GM21786 (cell line): Measurements from ENCODE around the gene PYGM.
A peak's percentile ranks its signal among the peaks of the same experiment; 100 is the strongest.

ENCODE experiments used
- ATAC-seq: cut with Tn5 transposase; IDR thresholded peaks from one replicate; pipeline ENCODE4 v1.9.1; 2021; ENCODE audit not compliant: unreplicated experiment

PYGM gene

GRCh38 chr11:64739871-64740270, 19.9 kb downstream of the PYGM start:
- ATAC-seq = no peak

- ATAC-seq = no peak
Observed at GRCh38 chr11:64736654-64737053, 23.1 kb downstream of the PYGM start.

DNA sequence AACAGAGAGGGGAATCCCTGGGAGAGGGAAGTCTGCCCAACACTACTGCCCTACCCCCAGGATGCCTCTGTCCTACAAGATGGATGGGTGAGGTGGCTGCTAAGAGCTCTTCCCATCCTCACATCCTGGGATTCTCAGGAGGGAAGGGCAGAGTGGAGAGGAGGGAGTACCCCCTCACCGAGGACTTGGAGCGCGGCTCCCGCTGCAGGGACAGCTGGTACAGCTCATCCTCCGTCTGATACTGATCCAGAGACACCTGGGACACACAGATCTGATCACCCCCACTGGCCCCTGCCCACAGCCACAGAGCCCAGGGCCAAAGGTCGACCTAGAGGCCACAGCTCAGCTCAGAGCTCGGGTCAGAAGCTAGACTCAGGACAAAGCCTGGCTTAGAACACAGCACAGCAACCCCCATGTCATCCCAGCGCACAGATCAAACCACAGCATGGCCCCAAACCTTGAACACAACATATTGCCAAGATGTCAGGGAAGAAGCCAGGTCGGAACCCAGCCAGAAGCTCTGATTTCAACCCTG, 24.0 kb downstream of the PYGM start:
- no peak for ATAC-seq

DNA sequence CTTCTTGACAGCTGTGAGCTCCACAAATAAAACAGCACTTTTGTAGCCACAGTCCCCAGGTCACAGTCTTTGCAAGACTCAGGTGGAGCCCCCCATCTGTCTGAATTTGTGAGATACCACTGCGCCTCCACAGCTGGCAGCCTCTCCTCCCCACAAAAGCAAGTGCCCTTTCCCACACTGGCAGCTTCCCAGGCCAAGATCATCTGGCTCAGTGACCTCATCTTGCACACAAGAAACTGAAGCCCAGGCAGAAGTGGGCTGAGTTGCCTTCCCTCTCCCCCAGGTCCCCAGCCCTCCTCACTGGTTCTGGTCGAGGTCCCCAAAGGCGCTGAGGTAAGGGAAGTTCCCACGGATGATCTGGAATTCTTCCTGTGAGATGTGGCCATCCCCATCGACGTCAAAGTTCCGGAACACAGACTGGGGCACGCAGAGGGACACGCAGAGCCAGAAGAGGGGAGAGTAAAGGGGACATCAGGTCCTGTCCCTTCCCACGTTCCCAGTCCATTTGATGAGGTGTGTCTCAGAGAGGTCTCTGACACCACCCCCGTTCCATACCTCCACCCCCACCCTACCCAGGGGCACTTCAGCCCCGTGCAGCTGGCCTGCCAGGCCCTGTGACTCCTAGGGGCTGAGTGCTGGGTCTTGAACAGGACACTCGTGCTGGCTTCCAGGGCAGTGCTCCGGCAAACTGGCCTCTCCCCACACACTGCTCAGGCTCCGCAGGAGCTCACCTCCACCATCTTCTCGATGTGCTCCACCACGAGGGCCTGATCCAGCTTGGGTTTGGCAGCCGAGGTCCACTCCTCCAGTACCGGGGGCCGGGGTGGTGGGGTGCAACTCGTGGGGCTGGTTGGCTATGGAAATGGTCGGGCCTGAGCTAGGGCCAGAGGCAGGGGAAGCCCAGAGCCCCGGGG, 24.7 kb downstream of the PYGM start:
- no peak for ATAC-seq

GRCh38 chr11:64731601-64732000, 28.2 kb downstream of the PYGM start:
- ATAC-seq = no peak

DNA sequence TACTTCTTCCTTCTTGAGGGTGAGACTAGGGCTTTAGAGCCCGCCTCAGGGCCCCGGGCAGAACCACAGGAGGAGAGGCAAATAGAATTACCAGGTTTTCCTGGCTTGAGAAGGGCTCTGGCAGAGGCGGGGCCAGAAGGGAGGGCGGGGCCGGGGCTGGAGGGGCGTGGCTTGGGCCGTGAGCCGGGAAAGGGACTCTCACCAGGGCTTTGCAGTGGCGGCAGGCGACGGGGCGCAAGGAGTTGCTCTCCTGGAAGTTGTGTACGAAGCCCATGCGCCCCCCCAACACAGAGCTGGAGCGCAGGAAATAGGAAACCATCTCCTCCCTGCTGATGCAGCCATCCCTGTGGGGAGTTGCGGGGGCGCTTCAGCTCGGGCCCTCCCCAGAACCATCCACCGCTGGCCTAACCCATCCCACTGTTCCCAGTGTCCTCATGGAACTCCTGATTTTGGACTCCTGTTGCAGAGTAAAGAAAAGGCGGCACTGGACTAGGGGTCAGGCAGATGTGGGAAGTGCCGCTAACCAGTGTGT, 29.9 kb downstream of the PYGM start:
- ATAC-seq = no peak

- ATAC-seq = no peak
Observed at GRCh38 chr11:64728757-64729365, 30.9 kb downstream of the PYGM start.

- ATAC-seq = no peak
Observed at GRCh38 chr11:64726867-64727530, 32.8 kb downstream of the PYGM start.

DNA sequence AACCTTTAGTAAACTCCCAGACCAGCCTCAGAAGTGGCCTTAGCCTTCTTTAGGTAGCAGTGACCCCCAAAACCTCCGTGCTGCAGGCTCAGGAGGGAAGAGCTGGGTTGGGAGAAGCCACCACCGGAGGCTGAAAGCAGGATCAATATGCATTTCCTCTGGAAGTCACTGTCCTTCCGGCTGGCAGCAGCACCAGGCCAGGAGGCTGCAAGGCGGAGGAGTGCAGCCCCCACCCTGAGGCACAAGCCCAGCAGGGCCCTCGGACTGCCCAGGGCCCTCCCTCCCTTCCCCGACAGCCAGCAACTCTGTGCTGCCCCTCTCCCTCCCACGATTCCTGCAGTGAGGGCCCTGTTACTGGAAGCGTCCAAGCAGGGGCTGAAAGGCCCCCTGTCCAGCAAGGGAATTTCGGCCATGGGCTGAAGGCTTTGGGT, 33.5 kb downstream of the PYGM start:
- no peak for ATAC-seq

DNA sequence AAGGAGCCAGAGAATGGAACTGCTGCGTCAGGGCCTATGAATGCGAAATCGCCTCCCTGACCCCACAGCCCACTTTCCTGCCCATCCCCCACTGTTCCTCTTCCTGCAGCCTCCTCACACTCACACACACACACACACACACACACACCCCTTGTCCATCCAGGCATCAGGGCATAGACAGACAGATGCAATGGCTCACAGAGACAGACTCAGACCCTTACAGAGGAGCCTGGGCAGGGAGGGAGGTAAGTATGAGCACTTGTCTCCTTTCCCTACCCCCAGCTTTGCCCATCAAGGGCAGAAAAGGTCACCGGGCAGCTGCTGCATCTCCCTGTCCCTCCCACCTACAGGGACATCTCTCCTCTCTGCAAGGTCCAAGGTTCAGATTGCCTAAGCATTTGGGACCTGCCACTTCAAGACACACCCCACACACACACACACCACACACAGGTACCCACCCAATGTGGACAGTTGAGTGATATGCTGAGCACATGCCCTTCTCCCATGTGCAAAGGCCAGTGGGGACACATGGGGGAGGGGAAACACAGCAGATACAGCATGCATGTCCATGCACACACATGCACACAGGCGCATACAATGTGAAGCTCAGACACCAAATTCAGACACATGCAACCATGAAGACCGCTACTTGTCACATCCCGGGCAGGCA, 34.8 kb downstream of the PYGM start:
- no peak for ATAC-seq

- ATAC-seq = no peak
Observed at GRCh38 chr11:64723907-64724862, 35.6 kb downstream of the PYGM start.

DNA sequence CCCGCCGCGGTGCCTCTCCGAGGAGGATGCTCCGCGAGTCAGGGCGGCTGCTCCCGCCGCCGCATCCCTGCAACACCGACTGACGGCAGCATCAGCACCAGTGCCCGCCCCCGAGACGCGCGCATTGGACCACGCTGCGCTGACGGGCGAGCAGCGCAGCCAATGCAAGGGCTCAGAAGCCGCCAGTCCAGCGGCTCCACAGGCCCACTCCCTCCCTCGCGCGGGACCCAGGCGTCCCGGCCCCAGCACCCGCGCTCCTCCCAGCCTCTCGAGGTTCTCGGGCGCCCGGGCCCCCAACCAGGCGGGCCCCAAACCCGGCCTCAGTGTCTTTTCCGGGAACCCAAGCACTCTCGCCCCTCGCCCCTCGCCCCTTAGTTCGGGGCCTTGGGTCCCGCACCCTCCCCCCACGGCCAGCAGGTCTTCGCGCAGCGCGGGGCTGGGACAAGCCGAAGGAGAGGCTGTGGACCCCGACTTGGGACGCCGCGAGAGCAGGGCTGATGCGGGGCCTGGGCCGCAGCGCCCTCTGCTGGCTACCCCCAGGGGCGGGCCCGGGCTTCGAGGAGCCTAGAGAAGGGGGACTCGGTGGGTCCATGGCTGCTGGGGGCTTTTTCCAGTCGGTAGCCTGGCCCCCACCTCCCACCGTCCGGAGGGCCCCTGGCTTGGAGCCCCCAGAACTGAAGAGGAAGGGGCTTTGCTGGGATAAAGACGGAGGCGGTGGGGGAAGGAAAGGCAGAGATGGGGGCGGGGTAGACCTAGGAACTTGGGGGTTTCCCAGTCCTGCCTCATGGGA, 36.5 kb downstream of the PYGM start, which contains the start of gene NRXN2:
Gene NRXN2, minus strand, starts transcription at position 81 of the 790 bp plus-strand sequence. CDS start 9,498 bp downstream, outside the sequence.
- ATAC-seq = peak; percentile 80

- no peak for ATAC-seq
Observed at GRCh38 chr11:64722141-64723065, 37.4 kb downstream of the PYGM start.

DNA sequence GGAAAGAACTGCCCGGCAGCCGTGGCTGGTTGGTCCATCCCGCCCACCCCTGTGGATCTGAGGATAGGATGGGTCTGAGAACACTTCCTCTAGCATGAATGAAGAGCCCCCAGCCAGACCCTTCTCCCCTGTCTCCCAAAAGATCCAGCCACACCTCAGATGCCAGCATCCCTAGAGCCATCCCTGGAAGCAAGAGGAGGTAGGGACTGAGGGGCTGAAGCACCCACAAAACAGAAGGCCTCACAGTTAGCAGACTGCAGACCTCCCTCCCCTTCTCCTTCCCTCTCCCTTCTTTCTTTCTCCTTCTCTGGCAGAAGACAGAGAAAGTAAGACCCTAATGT, 38.4 kb downstream of the PYGM start:
- no peak for ATAC-seq

GRCh38 chr11:64720640-64721358, 39.0 kb downstream of the PYGM start:
- no peak for ATAC-seq

GRCh38 chr11:64720167-64720566, 39.6 kb downstream of the PYGM start:
- no peak for ATAC-seq

- no peak for ATAC-seq
Observed at GRCh38 chr11:64719406-64719805, 40.4 kb downstream of the PYGM start.
